ENCODE results near the gene DDX54.
"Not testable (repeated sequence)": the region's sequence is repeated elsewhere in the genome, so short reads cannot be mapped to it uniquely, and the experiment has no call there.

Gene DDX54

GRCh38 chr12:113129664-113130456 lies 55.4 kb downstream of the DDX54 start:
- in situ Hi-C loops (cut with MboI; ENCODE audit: low sequenced_read_pairs) = no loop called here

GRCh38 chr12:113128802-113129663 lies 56.2 kb downstream of the DDX54 start:
- in situ Hi-C loops (cut with MboI; ENCODE audit: low sequenced_read_pairs) = no loop called here

GRCh38 chr12:113127791-113128199 lies 57.5 kb downstream of the DDX54 start:
- in situ Hi-C loops (cut with MboI; ENCODE audit: low sequenced_read_pairs) = no loop called here

- in situ Hi-C loops (cut with MboI; ENCODE audit: low sequenced_read_pairs) = no loop called here
These were observed 64.5 kb downstream of the DDX54 start for GRCh38 chr12:113120670-113121370.

- in situ Hi-C loops (cut with MboI; ENCODE audit: low sequenced_read_pairs) = no loop called here
These were observed 65.2 kb downstream of the DDX54 start for GRCh38 chr12:113119980-113120669.

- in situ Hi-C loops (cut with MboI; ENCODE audit: low sequenced_read_pairs) = no loop called here
These were observed 67.1 kb downstream of the DDX54 start for GRCh38 chr12:113118142-113118541.

GRCh38 chr12:113117684-113118083 lies 67.6 kb downstream of the DDX54 start:
- in situ Hi-C loops (cut with MboI; ENCODE audit: low sequenced_read_pairs) = not testable (repeated sequence)

GRCh38 chr12:113116875-113117274 lies 68.4 kb downstream of the DDX54 start:
- in situ Hi-C loops (cut with MboI; ENCODE audit: low sequenced_read_pairs) = no loop called here

GRCh38 chr12:113115455-113116126 lies 69.7 kb downstream of the DDX54 start:
- in situ Hi-C loops (cut with MboI; ENCODE audit: low sequenced_read_pairs) = no loop called here

- in situ Hi-C loops (cut with MboI; ENCODE audit: low sequenced_read_pairs) = no loop called here
These were observed 70.7 kb downstream of the DDX54 start for GRCh38 chr12:113114447-113115178.

GRCh38 chr12:113113397-113113796 lies 71.9 kb downstream of the DDX54 start:
- in situ Hi-C loops (cut with MboI; ENCODE audit: low sequenced_read_pairs) = no loop called here

GRCh38 chr12:113112043-113112899 lies 73.0 kb downstream of the DDX54 start:
- in situ Hi-C loops (cut with MboI; ENCODE audit: low sequenced_read_pairs) = no loop called here

GRCh38 chr12:113111247-113111646 lies 74.0 kb downstream of the DDX54 start:
- in situ Hi-C loops (cut with MboI; ENCODE audit: low sequenced_read_pairs) = no loop called here

- in situ Hi-C loops (cut with MboI; ENCODE audit: low sequenced_read_pairs) = no loop called here
These were observed 75.2 kb downstream of the DDX54 start for GRCh38 chr12:113109872-113110599.

GRCh38 chr12:113109360-113109759 lies 75.9 kb downstream of the DDX54 start:
- in situ Hi-C loops (cut with MboI; ENCODE audit: low sequenced_read_pairs) = no loop called here

- in situ Hi-C loops (cut with MboI; ENCODE audit: low sequenced_read_pairs) = no loop called here
These were observed 77.0 kb downstream of the DDX54 start for GRCh38 chr12:113108308-113108707.

Measured in HL-60/S4 treated with retinoic acid at 250 ng/mL for 4 days and 3 days (cell line).